RWPE1 (cell line): ENCODE data around the gene RAB15.
"Not testable (repeated sequence)": the region's sequence is repeated elsewhere in the genome, so short reads cannot be mapped to it uniquely, and the experiment has no call there.

Experiments
- CTCF ChIA-PET: fragments of 350-600 bp; sonication (Branson Sonifier 250); formaldehyde crosslinking; extraction: SDS; loops from one replicate; lab custom pipeline; 2021; lab: Yijun Ruan, JAX
- POLR2A ChIA-PET: fragments of 400-600 bp; formaldehyde crosslinking; extraction: SDS; loops from one replicate; lab custom pipeline; 2020; ENCODE audit warnings: antibody characterized with exemption; ENCODE audit not compliant: low non-redundant PET; lab: Yijun Ruan, JAX
- DNase-seq: peaks from one replicate; pipeline ENCODE4 v3.0.0; 2012; ENCODE audit warnings: low spot score
- H3K27ac ChIP-seq: fragments of 450-650 bp; 2 replicates; pipeline ENCODE4 v1.5.1; 2017
- CTCF ChIP-seq: fragments of 450-650 bp; conservative IDR thresholded peaks from 2 replicates; pipeline ENCODE4 v1.5.1; 2017; ENCODE audit warnings: low read depth, mild to moderate bottlenecking

RAB15 gene

GRCh38 chr14:64919618-64920017, 52.5 kb downstream of the RAB15 start:
- no peak for TF ChIP-seq CTCF
- ChIA-PET CTCF (interaction anchor here (1.0 kb wide), 1 partner anchor 9 kb away, joined by 3 read pairs; no protein-coding TSS in a partner anchor), POLR2A (no interaction called here)
- no peak for DNase-seq
- no peak overlapping the region for H3K27ac ChIP-seq

DNA sequence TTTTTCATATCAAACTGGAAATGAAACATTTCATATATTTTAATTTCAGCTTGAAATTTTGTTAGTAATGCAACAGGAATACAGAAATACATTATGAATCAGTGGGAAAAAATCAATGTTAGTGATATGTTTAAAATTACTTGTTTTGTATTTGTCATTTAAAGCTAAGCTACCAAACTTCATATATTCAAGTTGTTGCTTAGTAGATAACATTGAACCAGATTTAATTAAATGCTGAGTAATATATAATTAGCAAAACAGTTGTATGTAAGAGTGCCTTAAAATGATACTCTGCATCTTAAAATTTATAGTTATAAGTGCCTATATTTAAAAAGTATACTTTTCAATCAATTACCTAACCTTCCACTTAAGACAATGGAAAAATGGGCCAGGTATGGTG, 52.9 kb downstream of the RAB15 start:
- CTCF ChIA-PET, result interaction anchor here (0.7 to 1.0 kb wide), 2 partner anchors 8 to 187 kb away, joined by 3 read pairs; no protein-coding TSS in a partner anchor
- no peak for DNase-seq
- no peak overlapping the region for H3K27ac ChIP-seq
- TF ChIP-seq CTCF, result no peak
- POLR2A ChIA-PET, result interaction anchor here (0.6 kb wide), 1 partner anchor 601 kb away, joined by 4 read pairs; no protein-coding TSS in a partner anchor

GRCh38 chr14:64918216-64918615, 53.9 kb downstream of the RAB15 start:
- TF ChIP-seq CTCF, result no peak
- ChIA-PET CTCF (no interaction called here), POLR2A (no interaction called here)
- DNase-seq, result no peak
- H3K27ac ChIP-seq, result no peak overlapping the region

- no peak for DNase-seq
- CTCF ChIA-PET, result interaction anchor here (0.5 kb wide), 1 partner anchor 56 kb away, joined by 3 read pairs; no protein-coding TSS in a partner anchor
- POLR2A ChIA-PET, result no interaction called here
- TF ChIP-seq CTCF, result no peak
- no peak overlapping the region for H3K27ac ChIP-seq
Observed at GRCh38 chr14:64915797-64916196, 56.3 kb downstream of the RAB15 start.

- ChIA-PET POLR2A (interaction anchor here (1.1 kb wide), 1 partner anchor 9 kb away, joined by 9 read pairs; no protein-coding TSS in a partner anchor), CTCF (interaction anchor here (0.6 to 0.7 kb wide), 2 partner anchors 55 to 481 kb away, joined by 3 read pairs; no protein-coding TSS in a partner anchor)
- H3K27ac ChIP-seq, result peak overlapping the region; percentile 82
- TF ChIP-seq CTCF, result no peak
- DNase-seq, result no peak
Observed at GRCh38 chr14:64915029-64915424, 57.1 kb downstream of the RAB15 start.

DNA sequence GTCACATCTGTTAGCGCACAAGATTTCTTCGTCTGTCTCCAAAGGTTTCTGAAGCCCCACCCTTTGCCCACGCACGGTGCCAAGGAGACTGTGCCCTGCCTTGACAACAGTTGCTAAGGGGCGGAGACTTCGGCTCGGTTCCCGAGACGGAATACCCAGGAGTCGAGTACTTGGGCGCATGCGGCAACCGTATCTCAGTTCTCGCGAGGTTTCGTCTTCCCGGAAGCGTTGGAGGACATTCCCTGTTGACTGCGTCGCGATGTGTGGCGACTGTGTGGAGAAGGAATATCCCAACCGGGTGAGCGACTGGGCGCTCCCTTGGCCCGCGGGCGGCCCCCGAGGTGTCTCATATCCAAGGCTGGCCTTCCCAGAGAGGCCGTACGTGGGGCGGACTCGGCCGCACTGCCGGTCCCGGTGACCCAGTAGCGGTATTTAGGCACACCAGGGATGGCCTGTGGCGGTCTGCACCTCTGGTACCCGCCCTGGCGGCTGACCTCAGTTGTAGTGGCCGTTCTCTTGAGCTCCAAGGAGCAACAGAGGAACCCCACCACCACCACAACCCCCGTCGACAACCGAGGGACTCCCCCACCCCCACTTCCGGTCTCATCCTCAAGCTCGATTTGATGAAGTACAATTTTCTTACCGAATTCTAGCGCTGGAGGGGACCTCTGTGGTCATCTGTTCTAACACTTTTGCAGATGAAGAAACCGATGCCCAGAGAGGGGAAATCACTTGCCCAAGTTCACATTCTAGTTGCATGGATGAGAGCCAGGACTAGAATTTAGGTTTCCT, 57.7 kb downstream of the RAB15 start, which contains the start of gene CHURC1:
CHURC1 (plus strand) TSS at position 219 of the 792 bp plus-strand sequence; CDS start at position 260, 41 bp downstream.
- no peak for TF ChIP-seq CTCF
- DNase-seq, result peak; percentile 98
- ChIA-PET CTCF (interaction anchor here (0.6 to 0.9 kb wide), 3 partner anchors 56 to 481 kb away, joined by 3 read pairs; no protein-coding TSS in a partner anchor), POLR2A (interaction anchor here (1.1 kb wide), 1 partner anchor 9 kb away, joined by 9 read pairs; no protein-coding TSS in a partner anchor)
- peak within 1 kb of the TSS; percentile 82 for H3K27ac ChIP-seq

GRCh38 chr14:64913477-64913876, 58.7 kb downstream of the RAB15 start:
- POLR2A ChIA-PET, CTCF ChIA-PET, DNase-seq, H3K27ac ChIP-seq: not testable (repeated sequence)
